ENCODE data around the gene TEX261. TPM values are rescaled to one million over a fixed set of nuclear protein-coding genes. Genes with fewer than 3 reads are reported as not detected.

TEX261 gene
- total RNA-seq, 1 donor from 2014 or later = 50.0 TPM

GRCh38 chr2:70992945-70993853 is 1.5 kb downstream of the TEX261 start:
- peak overlapping the region; percentile 78 for H3K27ac Mint-ChIP-seq
- TF ChIP-seq CTCF (conservative IDR thresholded peaks at IDR 0.05) = no peak

GRCh38 chr2:70991742-70992141 is 2.9 kb downstream of the TEX261 start:
- Mint-ChIP-seq H3K27me3 (peaks cover 6% of the 10 kb centered on the region), H3K4me1 (ENCODE audit: unreplicated experiment) (peaks cover 23% of the 10 kb centered on the region), H3K9me3 (no peaks in the 10 kb centered on the region), H3K36me3 (peaks cover 5% of the 10 kb centered on the region), H3K4me3 (peak overlapping the region; percentile 65), H3K27ac (no peak overlapping the region)
- no peak for DNase-seq (ENCODE audit: extremely low spot score, unreplicated experiment)
- no peak for TF ChIP-seq CTCF (conservative IDR thresholded peaks at IDR 0.05)

More at GRCh38 chr2:70992945-70993853, 1.5 kb downstream of the TEX261 start:
- H3K4me1 Mint-ChIP-seq (ENCODE audit: unreplicated experiment) = peaks cover 23% of the 10 kb centered on the region
- no peaks in the 10 kb centered on the region for H3K9me3 Mint-ChIP-seq
- peak; percentile 47 for DNase-seq (ENCODE audit: extremely low spot score, unreplicated experiment)
- H3K4me3 Mint-ChIP-seq = peak overlapping the region; percentile 93
- H3K36me3 Mint-ChIP-seq = no peaks in the 10 kb centered on the region
- peaks cover 6% of the 10 kb centered on the region for H3K27me3 Mint-ChIP-seq

GRCh38 chr2:70991142-70991541 is 3.5 kb downstream of the TEX261 start:
- Mint-ChIP-seq H3K4me3 (peak overlapping the region; percentile 28), H3K9me3 (no peaks in the 10 kb centered on the region), H3K4me1 (ENCODE audit: unreplicated experiment) (peaks cover 23% of the 10 kb centered on the region), H3K36me3 (peaks cover 10% of the 10 kb centered on the region), H3K27me3 (peaks cover 6% of the 10 kb centered on the region), H3K27ac (no peak overlapping the region)
- DNase-seq (ENCODE audit: extremely low spot score, unreplicated experiment) = peak; percentile 34
- TF ChIP-seq CTCF (conservative IDR thresholded peaks at IDR 0.05) = no peak

- peaks cover 18% of the 10 kb centered on the region for H3K4me1 Mint-ChIP-seq (ENCODE audit: unreplicated experiment)
- H3K4me3 Mint-ChIP-seq = no peak overlapping the region
- DNase-seq (ENCODE audit: extremely low spot score, unreplicated experiment) = no peak
- H3K36me3 Mint-ChIP-seq = peaks cover 15% of the 10 kb centered on the region
- H3K27me3 Mint-ChIP-seq = no peaks in the 10 kb centered on the region
- no peaks in the 10 kb centered on the region for H3K9me3 Mint-ChIP-seq
- no peak for TF ChIP-seq CTCF (conservative IDR thresholded peaks at IDR 0.05)
- no peak overlapping the region for H3K27ac Mint-ChIP-seq
Measured at GRCh38 chr2:70990216-70990615, 4.5 kb downstream of the TEX261 start.

- H3K4me1 Mint-ChIP-seq (ENCODE audit: unreplicated experiment) = peaks cover 18% of the 10 kb centered on the region
- no peak overlapping the region for H3K4me3 Mint-ChIP-seq
- H3K27me3 Mint-ChIP-seq = no peaks in the 10 kb centered on the region
- no peak overlapping the region for H3K27ac Mint-ChIP-seq
- peak; percentile 53 for DNase-seq (ENCODE audit: extremely low spot score, unreplicated experiment)
- no peaks in the 10 kb centered on the region for H3K9me3 Mint-ChIP-seq
- H3K36me3 Mint-ChIP-seq = peaks cover 15% of the 10 kb centered on the region
- TF ChIP-seq CTCF (conservative IDR thresholded peaks at IDR 0.05) = no peak
Measured at GRCh38 chr2:70988726-70989648, 5.7 kb downstream of the TEX261 start.

Measured in type B pancreatic cell (in vitro differentiated cells).